Activated CD4-positive, alpha-beta T cell treated with anti-CD3 and anti-CD28 coated beads for 4 hours (primary cell): ENCODE measurements around the gene NT5E.

Source experiments
- DNase-seq, 2 donors: peaks; one replicate each; pipeline ENCODE4 v3.0.0-alpha.2; 2020

The NT5E gene

GRCh38 chr6:85422996-85423395, 26.9 kb upstream of the NT5E start:
- no peak for DNase-seq

DNA sequence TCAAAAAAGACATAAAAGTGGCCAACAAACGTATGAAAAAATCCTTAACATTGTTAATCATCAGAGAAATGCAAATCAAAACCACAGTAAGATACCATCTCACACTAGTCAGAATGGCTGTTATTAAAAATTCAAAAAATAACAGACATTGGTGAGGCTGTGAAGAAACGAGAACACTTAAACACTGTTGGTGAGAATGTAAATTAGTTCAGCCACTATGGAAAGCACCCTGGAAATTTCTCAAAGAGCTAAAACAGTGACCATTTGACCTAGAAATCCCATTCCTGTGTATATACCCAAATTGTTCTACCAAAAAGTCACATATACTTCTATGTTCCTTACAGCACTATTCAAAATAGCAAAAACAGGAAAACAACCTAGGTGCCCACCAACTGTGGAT, 24.9 kb upstream of the NT5E start:
- no peak for DNase-seq

DNA sequence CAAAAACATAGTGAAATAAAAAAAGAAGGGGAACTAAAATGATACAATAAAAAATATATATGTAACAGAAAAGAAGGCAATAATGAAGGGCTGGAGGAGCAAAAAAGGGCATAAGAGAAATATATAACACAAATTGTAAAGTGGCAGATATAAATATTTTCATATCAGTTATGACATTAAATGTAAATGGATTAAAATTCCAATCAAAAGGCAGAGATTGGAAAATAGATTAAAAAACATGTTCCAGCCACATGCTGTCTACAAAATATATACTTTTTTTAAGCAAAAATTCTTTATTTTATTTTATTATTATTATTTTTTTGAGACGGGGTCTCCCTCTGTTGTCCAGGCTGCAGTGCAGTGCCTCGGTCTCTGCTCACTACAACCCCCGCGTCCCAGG, 23.9 kb upstream of the NT5E start:
- no peak for DNase-seq

DNA sequence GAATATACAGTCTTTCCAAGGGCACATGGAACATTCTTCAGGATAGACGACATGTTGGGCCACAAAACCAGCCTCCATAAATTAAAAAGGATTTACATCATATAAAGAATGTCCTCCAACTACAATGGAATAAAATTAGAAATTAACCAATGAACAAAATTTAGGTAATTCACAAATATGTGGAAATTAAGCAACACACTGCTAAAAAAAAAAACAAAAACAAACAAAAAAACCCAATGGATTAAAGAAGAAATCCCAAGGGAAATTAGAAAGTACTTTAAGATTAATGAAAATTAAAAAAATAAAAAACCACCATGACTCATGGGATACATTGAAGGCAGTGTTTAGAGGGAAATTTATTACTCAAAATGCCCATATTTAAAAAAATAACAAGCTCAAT, 21.4 kb upstream of the NT5E start:
- no peak for DNase-seq

GRCh38 chr6:85429346-85429745, 20.5 kb upstream of the NT5E start:
- no peak for DNase-seq

- DNase-seq, result no peak
These were observed 18.6 kb upstream of the NT5E start for GRCh38 chr6:85431271-85431670.

GRCh38 chr6:85432554-85432953, 17.3 kb upstream of the NT5E start:
- no peak for DNase-seq

DNA sequence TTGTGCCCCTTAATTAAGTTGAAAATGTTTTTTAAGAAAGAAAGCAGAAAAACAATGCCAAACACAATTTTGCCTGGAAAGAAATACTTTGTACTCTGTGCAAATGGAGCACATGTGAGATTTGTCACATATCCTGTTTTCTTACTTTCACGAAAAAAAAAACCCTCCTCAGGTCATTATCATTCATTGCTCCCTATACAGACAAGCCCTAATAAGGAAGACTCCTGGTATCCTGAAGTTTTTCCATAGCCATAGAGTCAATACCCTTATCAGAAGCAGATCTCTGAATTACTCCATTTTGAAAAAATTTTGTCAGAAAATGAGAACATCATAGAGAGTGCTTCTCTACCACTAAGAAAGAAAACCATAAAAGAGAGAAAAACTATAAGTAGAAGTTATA, 14.0 kb upstream of the NT5E start:
- no peak for DNase-seq

DNA sequence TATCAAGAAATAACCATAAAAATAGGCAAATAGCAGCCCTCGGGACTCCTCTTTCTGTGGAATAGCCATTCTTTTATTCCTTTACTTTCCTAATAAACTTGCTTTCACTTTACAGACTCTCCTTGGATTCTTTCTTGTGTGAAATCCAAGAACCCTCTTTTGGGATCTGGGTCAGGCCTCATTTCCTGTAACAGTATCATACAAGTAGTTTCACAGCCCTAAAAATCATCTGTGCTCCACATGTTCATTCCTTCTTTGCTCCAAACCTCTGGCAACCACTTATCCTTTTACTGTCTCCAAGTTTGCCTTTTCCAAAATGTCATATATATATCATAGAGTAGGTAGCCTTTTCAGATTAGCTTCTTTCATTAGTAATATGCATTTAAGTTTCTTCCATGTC, 13.5 kb upstream of the NT5E start:
- no peak for DNase-seq

DNA sequence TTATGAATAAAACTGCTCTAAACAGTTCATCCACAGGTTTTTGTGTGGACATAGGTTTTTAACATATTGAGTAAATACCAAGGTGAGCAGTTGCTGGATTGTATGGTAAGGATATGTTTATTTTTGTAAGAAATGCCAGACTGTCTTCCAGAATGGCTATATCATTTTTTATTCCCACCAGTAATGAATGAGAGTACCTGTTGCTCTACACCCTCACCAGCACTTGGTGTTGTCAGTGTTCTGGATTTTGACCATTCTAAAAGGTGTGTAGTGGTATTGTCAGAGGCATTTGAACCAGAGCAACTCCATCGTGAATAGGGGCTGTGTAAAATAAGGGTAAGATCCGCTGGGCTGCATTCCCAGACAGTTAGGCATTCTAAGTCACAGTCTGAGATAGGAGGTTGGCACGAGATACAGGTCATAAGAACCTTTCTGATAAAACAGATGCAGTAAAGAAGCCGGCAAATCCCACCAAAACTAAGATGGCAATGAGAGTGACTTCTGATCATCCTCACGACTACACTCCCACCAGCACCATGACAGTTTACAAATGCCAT, 12.9 kb upstream of the NT5E start:
- no peak for DNase-seq

GRCh38 chr6:85443349-85444117, 6.3 kb upstream of the NT5E start:
- DNase-seq, result no peak

GRCh38 chr6:85449388-85449817, 480 bp upstream of the NT5E start:
- DNase-seq, result peak; percentile 30 to 40

GRCh38 chr6:85451565-85452306, 1.9 kb downstream of the NT5E start:
- no peak for DNase-seq

GRCh38 chr6:85452441-85452881, 2.6 kb downstream of the NT5E start:
- DNase-seq, result no peak

DNA sequence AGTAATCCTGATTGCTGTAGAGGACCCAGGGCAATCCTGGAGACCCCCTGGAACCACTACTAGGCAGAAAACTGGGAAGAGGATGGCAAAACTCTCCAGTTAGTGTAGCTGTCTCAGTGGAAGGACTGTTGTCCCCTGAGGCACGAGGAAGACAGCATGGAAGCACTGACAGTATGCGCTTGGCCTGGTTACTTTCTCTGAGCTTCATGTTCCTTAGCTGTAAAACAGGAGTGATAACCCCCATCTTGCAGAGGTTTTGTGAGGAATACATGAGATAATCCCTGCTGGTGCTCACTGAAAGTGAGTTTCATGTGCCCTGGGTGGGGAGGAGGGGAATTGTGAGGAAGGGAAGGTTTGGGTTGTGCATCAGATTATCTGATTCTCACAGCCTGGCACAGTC, 3.2 kb downstream of the NT5E start:
- DNase-seq, result no peak

- DNase-seq, result no peak
These were observed 3.6 kb downstream of the NT5E start for GRCh38 chr6:85453490-85453889.

GRCh38 chr6:85455471-85456026, 5.7 kb downstream of the NT5E start:
- DNase-seq, result no peak

DNA sequence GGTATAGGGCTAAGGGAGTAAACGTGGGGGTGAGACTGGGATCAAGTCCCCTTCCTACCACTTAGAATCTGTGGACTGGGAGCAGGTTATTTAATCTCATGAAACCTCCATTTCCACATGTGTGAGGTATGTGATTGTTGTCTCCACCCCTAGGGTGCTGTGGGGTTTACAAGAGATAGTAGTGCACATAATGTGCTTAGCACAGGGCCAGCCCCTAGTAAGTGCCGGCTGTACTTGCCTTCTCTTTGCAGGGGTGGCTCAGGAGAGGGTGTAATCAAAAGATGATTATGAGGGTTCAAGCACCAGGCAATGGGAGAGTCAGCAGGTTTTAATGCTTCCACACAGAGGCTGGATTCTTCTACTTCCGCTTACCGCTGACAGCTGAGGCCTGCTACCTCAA, 6.9 kb downstream of the NT5E start:
- no peak for DNase-seq

GRCh38 chr6:85458184-85458583, 8.3 kb downstream of the NT5E start:
- DNase-seq, result no peak

DNA sequence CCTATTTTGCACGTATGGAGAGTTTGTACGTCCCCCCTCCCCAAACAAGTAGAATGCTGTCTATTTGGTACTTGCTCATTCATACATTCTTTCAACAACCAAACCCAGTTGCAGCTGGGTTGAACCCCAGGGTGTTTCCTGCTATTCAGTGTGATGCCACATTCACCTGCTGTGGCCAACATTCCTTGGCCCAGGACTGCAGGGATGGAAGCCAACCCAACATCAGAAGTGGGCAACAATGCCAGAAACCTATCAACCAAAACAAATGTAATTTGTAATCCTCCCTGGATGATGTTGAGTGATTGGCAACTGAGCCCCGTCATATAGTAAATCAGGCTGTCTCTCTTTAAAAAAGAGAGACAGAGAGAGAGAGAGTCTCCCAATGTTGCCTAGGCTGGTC, 8.9 kb downstream of the NT5E start:
- DNase-seq, result no peak

- DNase-seq, result no peak
These were observed 9.5 kb downstream of the NT5E start for GRCh38 chr6:85459224-85459901.

- no peak for DNase-seq
These were observed 10.5 kb downstream of the NT5E start for GRCh38 chr6:85460154-85460920.
